Neural crest cell (in vitro differentiated cells): ENCODE data around the gene TARBP2. TPM values are rescaled to one million over a fixed set of nuclear protein-coding genes. Genes with fewer than 3 reads are reported as not detected.

Source experiments
- DNase-seq: peaks from one replicate; pipeline ENCODE4 v3.0.0; 2021; ENCODE audit warnings: low read depth, mixed read lengths, low spot score
- H3K27ac Mint-ChIP-seq: one replicate; pipeline ENCODE4 v1.8.0; 2021; ENCODE audit warnings: mild to moderate bottlenecking, mixed read lengths; ENCODE audit not compliant: unreplicated experiment
- H3K27me3 Mint-ChIP-seq: 2 replicates; pipeline ENCODE4 v1.8.0; 2021; ENCODE audit warnings: low read depth, mild to moderate bottlenecking, mixed read lengths
- H3K36me3 Mint-ChIP-seq: 2 replicates; pipeline ENCODE4 v1.8.0; 2021; ENCODE audit warnings: low read depth, mild to moderate bottlenecking, mixed read lengths
- H3K4me1 Mint-ChIP-seq: 2 replicates; pipeline ENCODE4 v1.8.0; 2021; ENCODE audit warnings: mixed read lengths
- H3K4me3 Mint-ChIP-seq: one replicate; pipeline ENCODE4 v1.8.0; 2021; ENCODE audit warnings: mild to moderate bottlenecking, mixed read lengths
- H3K9me3 Mint-ChIP-seq: 2 replicates; pipeline ENCODE4 v1.8.0; 2021; ENCODE audit warnings: mixed read lengths
- total RNA-seq: library from RNA; stranded (reverse); gene quantifications from 2 replicates; pipeline ENCODE4 v1.2.1, GENCODE V29; 2021
- TF ChIP-seq, protein P1 (sequence below): fragments of 200-600 bp; sonication (generic); conservative IDR thresholded peaks from 2 replicates; pipeline ENCODE4 v1.5.0; 2021; ENCODE audit warnings: antibody characterized with exemption, mild to moderate bottlenecking

The TARBP2 gene
- total RNA-seq, 1 donor from 2014 or later: 73.1 TPM

DNA sequence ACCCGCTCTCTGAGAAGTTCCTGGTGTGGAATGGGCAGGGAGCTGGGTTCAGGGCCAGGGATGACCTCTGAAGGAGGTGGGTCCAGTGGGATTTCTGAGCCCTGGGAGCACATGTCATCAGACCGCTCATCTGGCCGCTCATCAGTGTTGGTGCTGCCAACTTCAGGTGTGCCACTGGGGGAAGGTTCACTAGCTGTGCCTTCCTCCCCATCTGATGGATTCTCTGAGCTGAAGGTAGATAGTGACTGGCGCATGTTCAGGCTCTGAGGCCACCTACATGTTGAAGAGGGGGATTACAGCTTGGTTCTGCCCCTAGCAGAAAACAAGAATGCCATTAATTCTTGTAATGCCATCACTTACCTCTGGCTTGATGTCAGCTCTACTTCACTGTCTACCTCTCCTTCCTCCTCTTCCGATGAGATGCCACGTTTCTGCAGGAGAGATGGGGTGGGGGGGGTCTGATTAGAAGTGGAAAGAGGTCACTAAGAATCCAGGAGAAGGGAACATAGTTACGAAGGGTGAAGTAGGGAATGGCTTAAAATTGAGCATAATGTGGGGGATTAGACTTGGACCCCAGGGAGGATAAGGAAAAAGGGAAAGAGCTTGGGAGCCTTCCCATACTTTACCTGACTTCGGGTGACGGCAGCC is 19.0 kb upstream of the TARBP2 start:
- DNase-seq: no peak
- TF ChIP-seq, protein P1, sequence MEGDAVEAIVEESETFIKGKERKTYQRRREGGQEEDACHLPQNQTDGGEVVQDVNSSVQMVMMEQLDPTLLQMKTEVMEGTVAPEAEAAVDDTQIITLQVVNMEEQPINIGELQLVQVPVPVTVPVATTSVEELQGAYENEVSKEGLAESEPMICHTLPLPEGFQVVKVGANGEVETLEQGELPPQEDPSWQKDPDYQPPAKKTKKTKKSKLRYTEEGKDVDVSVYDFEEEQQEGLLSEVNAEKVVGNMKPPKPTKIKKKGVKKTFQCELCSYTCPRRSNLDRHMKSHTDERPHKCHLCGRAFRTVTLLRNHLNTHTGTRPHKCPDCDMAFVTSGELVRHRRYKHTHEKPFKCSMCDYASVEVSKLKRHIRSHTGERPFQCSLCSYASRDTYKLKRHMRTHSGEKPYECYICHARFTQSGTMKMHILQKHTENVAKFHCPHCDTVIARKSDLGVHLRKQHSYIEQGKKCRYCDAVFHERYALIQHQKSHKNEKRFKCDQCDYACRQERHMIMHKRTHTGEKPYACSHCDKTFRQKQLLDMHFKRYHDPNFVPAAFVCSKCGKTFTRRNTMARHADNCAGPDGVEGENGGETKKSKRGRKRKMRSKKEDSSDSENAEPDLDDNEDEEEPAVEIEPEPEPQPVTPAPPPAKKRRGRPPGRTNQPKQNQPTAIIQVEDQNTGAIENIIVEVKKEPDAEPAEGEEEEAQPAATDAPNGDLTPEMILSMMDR: peak; percentile 47
- H3K4me1 Mint-ChIP-seq: peaks cover 23% of the 10 kb centered on the region

DNA sequence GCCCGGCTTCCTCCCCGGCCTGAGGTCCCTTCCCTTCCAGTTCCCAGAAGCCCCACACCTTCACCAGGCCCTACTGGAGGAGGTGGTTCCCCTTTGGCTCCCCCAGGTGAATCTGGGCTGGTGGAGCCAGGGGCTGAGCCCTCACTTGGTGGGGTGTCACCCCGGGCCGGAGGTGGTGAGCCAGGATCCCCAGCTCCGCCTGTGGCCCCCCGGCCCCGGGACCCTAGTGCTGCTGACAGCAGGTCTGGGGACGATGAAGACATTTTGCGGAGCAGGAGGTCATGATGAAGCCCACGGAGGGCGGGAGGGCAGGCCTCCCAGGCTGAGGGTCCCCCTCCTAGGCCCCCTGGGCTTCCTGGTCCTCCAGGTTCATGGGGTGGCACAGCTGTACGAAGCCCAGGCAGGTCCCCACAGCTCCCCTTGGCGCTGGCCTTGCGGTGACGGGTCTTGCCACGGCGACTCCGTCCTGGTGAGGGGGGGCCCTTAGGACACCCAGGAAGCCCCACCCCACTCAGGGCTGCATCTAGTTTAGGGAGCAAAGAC is 18.4 kb upstream of the TARBP2 start:
- H3K9me3 Mint-ChIP-seq: no peaks in the 10 kb centered on the region
- H3K27me3 Mint-ChIP-seq: peaks cover 17% of the 10 kb centered on the region
- peaks cover 27% of the 10 kb centered on the region for H3K36me3 Mint-ChIP-seq
- peaks cover 22% of the 10 kb centered on the region for H3K4me1 Mint-ChIP-seq
- H3K27ac Mint-ChIP-seq: no peak overlapping the region
- TF ChIP-seq, protein P1: no peak
- DNase-seq: no peak
- no peak overlapping the region for H3K4me3 Mint-ChIP-seq

More for the DNA sequence above, 19.0 kb upstream of the TARBP2 start:
- H3K4me3 Mint-ChIP-seq: peak overlapping the region; percentile 79
- H3K9me3 Mint-ChIP-seq: no peaks in the 10 kb centered on the region
- H3K36me3 Mint-ChIP-seq: peaks cover 26% of the 10 kb centered on the region
- peaks cover 13% of the 10 kb centered on the region for H3K27me3 Mint-ChIP-seq
- peak overlapping the region; percentile 52 for H3K27ac Mint-ChIP-seq

DNA sequence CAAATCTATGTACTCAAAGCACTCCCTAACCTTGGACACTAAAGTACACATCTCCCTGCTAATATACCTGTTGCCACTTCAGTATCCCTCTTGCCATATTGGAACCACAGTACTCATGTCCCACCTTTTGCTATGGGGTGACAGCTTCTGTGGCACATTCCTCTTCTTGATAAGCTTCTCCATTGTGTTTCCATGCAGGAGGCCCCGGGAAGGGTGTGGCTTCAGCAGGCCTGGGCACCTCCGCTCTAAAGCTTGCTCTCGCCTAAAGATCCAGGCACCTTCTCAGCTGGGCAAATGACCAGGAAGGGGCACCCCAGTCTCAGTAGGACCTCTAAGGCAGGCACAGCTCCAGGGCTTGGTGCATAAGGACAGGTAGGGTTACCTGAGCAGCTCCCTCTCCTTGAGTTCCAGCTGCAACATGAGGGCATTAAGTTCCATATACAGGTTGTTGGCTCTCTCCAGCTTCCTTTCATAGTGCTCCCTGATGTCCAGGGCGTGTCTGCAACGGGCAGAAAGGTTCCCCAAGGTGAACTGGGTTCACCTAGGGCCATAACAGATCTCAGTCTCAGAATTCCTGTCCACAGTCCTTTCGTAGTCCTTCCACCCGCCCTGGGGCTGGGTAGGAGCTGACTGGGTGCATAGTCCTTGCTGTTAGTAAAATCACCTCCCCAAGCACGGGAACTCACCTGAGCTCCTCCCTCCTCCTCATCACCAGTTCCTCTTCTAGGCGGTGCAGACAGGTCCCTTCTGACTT is 17.7 kb upstream of the TARBP2 start:
- H3K4me1 Mint-ChIP-seq: peaks cover 22% of the 10 kb centered on the region
- H3K27ac Mint-ChIP-seq: peak overlapping the region; percentile 71
- H3K36me3 Mint-ChIP-seq: peaks cover 28% of the 10 kb centered on the region
- H3K4me3 Mint-ChIP-seq: peak overlapping the region; percentile 74
- H3K27me3 Mint-ChIP-seq: peaks cover 18% of the 10 kb centered on the region
- DNase-seq: no peak
- no peaks in the 10 kb centered on the region for H3K9me3 Mint-ChIP-seq
- TF ChIP-seq, protein P1: no peak

DNA sequence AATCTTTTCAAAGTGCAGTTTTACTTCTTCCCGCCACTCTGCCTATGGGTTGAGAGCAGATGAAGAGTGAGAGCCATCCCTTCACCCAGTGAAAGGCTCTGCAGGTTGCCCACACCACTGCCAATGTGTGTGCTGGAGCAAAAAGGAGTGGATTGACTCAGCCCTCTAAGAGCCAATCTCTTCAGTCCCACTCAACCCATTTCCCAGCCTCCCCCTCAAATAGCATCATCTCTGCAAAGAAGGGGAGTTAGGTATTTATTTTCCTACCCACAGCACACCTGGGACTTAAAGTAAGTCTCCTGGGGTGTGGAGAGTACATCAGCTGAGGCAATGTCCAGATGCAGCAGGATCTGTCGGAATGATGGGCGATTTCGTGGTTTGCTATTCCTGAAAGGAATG is 17.1 kb upstream of the TARBP2 start:
- Mint-ChIP-seq H3K9me3 (no peaks in the 10 kb centered on the region), H3K27me3 (peaks cover 18% of the 10 kb centered on the region), H3K4me1 (peaks cover 19% of the 10 kb centered on the region), H3K27ac (peak overlapping the region; percentile 71), H3K4me3 (peak overlapping the region; percentile 74), H3K36me3 (peaks cover 28% of the 10 kb centered on the region)
- no peak for DNase-seq
- TF ChIP-seq, protein P1: no peak

DNA sequence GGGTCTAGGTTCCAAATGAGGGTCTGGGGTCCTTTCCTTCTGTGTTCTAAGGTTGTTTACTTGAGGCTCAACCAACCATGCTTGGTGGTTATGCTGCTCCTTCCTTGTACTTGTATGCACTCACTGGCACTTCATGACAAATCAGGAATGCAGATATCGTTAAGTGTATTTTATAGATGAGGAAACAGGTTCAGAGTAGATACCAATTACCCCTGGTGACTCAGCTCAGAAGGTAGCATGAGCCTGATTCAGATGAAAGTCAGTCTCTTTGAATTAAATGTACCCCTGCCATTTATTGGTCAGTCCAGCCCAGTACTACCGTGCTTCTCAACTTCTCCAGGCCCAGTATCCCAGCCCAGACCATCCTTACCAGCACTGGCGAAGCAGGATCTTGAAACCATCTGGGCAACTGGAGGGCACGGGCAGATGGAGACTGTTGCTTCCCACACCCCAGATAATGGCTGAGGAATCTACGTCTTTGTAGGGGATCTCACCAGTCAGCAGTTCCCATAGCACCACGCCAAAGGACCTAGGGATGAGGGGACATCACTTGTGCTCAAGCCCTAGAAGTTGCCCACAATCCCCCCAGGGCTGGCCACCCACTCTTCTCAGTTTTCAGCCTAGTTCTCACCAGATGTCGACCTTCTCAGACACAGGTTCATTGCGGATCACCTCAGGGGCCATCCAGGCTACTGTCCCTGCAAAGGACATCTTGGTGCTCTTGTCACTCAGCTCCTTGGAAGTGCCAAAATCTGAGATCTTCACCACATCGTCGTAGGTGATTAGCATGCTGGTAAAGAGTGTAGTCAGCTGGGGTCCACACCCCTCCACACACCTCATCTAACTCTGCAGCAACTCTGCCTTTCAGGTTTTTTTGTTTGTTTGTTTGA is 16.2 kb upstream of the TARBP2 start:
- Mint-ChIP-seq H3K27me3 (peaks cover 20% of the 10 kb centered on the region), H3K4me3 (peak overlapping the region; percentile 61), H3K9me3 (no peaks in the 10 kb centered on the region), H3K27ac (no peak overlapping the region), H3K4me1 (peaks cover 18% of the 10 kb centered on the region), H3K36me3 (peaks cover 23% of the 10 kb centered on the region)
- TF ChIP-seq, protein P1: no peak
- no peak for DNase-seq
